Activated naive CD8-positive, alpha-beta T cell treated with anti-CD3 and anti-CD28 coated beads, Interleukin-2, amount 10 ng/mL, durations not matched to agents 7 days and 5 days (primary cell): ENCODE measurements around the gene PPM1H. TPM values are rescaled to one million over a fixed set of nuclear protein-coding genes. Genes with fewer than 3 reads are reported as not detected.
A peak's percentile ranks its signal among the peaks of the same experiment; 100 is the strongest.
"Not testable (repeated sequence)": the region's sequence is repeated elsewhere in the genome, so short reads cannot be mapped to it uniquely, and the experiment has no call there.

Source experiments
- ATAC-seq: fragments of 150-1000 bp; cut with Tn5 transposase; one replicate; pipeline ENCODE4 v1.10.0; 2021; ENCODE audit warnings: low read depth, moderate library complexity
- POLR2A ChIA-PET: fragments of 350-600 bp; sonication (Branson Sonifier 250); formaldehyde crosslinking; loops from one replicate; lab custom pipeline; 2021; ENCODE audit warnings: antibody characterized with exemption; lab: Charles Lee
- DNase-seq: peaks from one replicate; pipeline ENCODE4 v3.0.0; 2021
- H3K27ac Mint-ChIP-seq: one replicate; pipeline ENCODE4 v1.8.0; 2022; ENCODE audit warnings: mild to moderate bottlenecking, mixed read lengths
- H3K27me3 Mint-ChIP-seq: one replicate; pipeline ENCODE4 v1.8.0; 2022; ENCODE audit warnings: mild to moderate bottlenecking, moderate library complexity, mixed read lengths
- H3K36me3 Mint-ChIP-seq: one replicate; pipeline ENCODE4 v1.8.0; 2021; ENCODE audit warnings: mild to moderate bottlenecking, mixed read lengths
- H3K4me1 Mint-ChIP-seq: one replicate; pipeline ENCODE4 v1.8.0; 2021; ENCODE audit warnings: mixed read lengths
- H3K4me3 Mint-ChIP-seq: one replicate; pipeline ENCODE4 v1.8.0; 2022; ENCODE audit warnings: mild to moderate bottlenecking, moderate library complexity, mixed read lengths
- H3K9me3 Mint-ChIP-seq: one replicate; pipeline ENCODE4 v1.8.0; 2021; ENCODE audit warnings: mixed read lengths
- total RNA-seq, 2 experiments: library from RNA; stranded (reverse); gene quantifications; one replicate each; pipeline ENCODE4 v1.2.3, GENCODE V29; 2021

Gene PPM1H
- total RNA-seq, 2 experiments from 2014 or later, result 0.06 TPM; not detected in 1

DNA sequence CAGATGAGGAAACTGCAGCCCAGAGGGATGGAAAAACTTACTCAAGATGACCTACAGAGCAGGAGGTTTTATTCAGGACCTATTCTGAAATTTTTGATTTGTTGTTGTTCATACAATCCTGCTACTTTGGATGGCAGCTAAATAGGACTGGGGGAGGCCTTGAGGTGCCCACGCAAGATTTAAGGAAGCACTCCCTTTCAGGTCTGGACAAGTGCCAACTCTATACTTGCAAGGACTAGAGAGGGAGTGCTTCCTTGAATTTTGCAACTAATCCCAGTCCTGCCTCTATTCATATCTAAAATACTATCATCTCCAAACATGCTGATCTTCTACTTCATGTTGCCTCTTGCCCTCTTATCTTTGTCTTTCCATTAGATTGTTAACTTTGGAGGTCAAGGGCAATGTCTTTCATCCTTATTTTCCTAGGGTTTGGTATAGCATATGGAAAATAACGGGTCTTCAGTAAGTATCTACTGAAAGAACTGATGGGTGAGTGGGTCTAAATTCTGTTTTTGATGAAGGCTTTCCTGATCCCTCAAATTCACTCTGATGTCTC lies 28.6 kb upstream of the PPM1H start:
- POLR2A ChIA-PET, result no interaction called here
- H3K27me3 Mint-ChIP-seq, result no peaks in the 10 kb centered on the region
- H3K9me3 Mint-ChIP-seq, result peaks cover 2% of the 10 kb centered on the region
- no peak overlapping the region for H3K27ac Mint-ChIP-seq
- no peak for DNase-seq
- no peaks in the 10 kb centered on the region for H3K36me3 Mint-ChIP-seq
- no peak overlapping the region for H3K4me3 Mint-ChIP-seq
- no peaks in the 10 kb centered on the region for H3K4me1 Mint-ChIP-seq
- ATAC-seq, result no peak

DNA sequence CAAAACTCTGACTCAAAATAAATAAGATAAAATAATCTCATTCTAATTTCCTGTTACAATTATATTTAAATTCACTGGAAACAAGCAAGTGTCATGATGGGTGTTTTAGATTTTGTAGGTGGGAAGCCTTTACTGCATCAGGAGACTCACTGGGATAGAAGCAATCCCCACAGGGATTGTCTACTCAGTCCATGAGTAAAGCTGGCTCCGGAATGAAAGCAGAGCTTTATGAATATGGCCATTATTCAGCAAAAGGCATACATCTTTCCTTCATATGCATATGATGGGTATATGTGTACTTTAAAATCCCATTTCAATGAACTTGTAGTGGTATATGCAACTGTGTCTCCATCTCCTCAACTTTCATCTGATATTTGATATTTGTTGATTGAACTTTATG lies 25.4 kb upstream of the PPM1H start:
- Mint-ChIP-seq H3K9me3 (peaks cover 2% of the 10 kb centered on the region), H3K4me3 (no peak overlapping the region), H3K36me3 (no peaks in the 10 kb centered on the region), H3K4me1 (no peaks in the 10 kb centered on the region), H3K27me3 (no peaks in the 10 kb centered on the region), H3K27ac (no peak overlapping the region)
- DNase-seq, result no peak
- ATAC-seq, result no peak
- POLR2A ChIA-PET, result interaction anchor here (0.6 kb wide), 1 partner anchor 839 kb away, joined by 9 read pairs; no protein-coding TSS in a partner anchor

DNA sequence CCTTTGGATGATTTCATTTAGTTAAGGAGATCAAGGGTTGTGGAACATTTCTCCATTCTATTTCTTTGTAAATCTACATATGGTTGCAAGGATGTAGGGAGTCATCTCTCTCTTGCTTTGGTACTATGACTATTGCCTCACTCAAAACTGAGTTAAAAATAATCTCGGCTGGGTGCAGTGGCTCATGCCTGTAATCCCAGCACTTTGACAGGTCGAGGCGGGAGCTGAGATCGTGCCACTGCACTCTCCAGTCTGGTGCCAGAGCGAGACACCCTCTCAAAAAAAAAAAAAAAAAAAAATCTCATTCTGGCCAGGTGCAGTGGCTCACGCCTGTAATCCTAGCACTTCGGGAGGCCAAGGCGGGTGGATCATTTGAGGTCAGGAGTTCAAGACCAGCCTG lies 24.8 kb upstream of the PPM1H start:
- no peak overlapping the region for H3K27ac Mint-ChIP-seq
- H3K4me1 Mint-ChIP-seq, result no peaks in the 10 kb centered on the region
- POLR2A ChIA-PET, result interaction anchor here (0.6 kb wide), 1 partner anchor 839 kb away, joined by 9 read pairs; no protein-coding TSS in a partner anchor

DNA sequence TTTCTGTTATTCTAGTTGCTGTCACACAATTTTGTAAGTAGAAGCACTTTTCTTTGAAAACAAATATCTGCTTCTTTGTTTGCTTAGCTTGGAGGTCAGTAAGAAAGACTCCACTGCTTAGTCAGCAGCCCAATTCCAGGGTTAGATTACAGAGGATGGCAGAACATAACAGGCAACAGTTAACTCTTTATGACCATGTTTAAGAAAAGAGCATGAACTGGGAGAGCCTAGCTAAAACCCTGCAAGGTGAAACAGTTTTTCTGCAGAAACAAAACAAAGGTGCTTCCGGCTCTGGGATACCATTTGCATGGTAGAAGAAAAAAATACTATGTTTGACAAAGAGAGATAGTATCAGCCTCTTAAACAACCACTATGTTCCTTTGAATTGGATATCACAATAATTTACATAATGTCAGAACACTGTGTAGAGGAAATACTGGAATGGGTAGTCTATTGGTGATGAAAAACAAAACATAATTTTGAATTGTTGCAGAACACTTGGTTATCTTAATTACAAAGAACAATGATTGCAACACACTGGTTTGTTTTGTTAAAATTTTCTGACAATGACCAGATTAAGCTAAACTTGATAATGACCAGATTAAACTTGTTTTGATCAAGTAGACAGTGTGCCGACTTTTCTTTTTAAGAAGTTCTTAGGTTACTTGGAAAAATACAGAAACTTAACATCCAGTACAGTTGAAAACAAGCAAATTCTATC lies 22.4 kb upstream of the PPM1H start:
- Mint-ChIP-seq H3K4me1 (no peaks in the 10 kb centered on the region), H3K27ac (no peak overlapping the region), H3K27me3 (no peaks in the 10 kb centered on the region), H3K9me3 (peaks cover 2% of the 10 kb centered on the region), H3K36me3 (no peaks in the 10 kb centered on the region), H3K4me3 (no peak overlapping the region)
- ATAC-seq, result no peak
- DNase-seq, result no peak
- POLR2A ChIA-PET, result no interaction called here

More for the DNA sequence above, 24.8 kb upstream of the PPM1H start:
- DNase-seq (no peak), ATAC-seq (no peak)
- Mint-ChIP-seq H3K27me3 (no peaks in the 10 kb centered on the region), H3K36me3 (no peaks in the 10 kb centered on the region), H3K9me3 (peaks cover 2% of the 10 kb centered on the region), H3K4me3 (no peak overlapping the region)

DNA sequence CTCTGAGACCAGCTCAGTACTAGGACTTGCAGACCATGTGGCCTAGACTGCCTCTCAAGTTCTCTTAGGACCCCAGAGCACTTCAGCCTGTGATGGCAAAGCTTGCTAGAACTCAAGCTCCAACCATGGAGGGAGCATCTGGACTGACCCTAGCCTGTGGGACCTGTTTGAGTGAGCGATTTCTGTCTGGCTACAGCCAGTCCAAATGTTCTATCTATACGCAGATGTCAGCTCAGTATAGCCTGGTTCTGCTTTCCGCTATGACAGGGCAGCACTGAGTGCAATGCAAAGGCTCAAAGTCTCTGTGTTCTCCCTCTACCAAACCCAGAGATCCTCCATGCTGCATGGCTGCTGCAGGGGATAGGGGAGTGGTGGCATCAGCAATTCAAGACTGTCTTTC lies 20.7 kb upstream of the PPM1H start:
- H3K27ac Mint-ChIP-seq, result no peak overlapping the region
- peaks cover 3% of the 10 kb centered on the region for H3K27me3 Mint-ChIP-seq
- POLR2A ChIA-PET, result no interaction called here
- H3K4me1 Mint-ChIP-seq, result no peaks in the 10 kb centered on the region
- ATAC-seq (no peak), DNase-seq (no peak)
- peaks cover 1% of the 10 kb centered on the region for H3K9me3 Mint-ChIP-seq
- H3K36me3 Mint-ChIP-seq, result no peaks in the 10 kb centered on the region
- H3K4me3 Mint-ChIP-seq, result no peak overlapping the region

DNA sequence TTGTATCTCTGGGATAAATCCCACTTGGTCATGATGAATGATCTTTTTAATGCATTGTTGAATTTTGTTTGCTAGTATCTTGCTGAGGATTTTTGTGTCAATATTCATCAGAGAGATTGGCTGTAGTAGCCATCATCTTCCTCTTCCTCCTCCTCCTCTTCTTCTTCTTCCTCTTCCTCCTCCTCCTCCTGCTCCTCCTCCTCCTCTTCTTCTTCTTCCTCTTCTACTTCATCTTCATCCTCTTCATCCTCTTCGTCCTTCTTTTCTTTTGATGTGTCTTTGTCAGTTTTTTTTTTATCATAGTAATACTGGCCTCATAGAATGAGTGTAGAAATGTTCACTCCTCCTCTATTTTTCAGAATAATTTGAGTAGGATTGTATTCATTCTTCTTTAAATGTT lies 15.4 kb upstream of the PPM1H start:
- peaks cover 7% of the 10 kb centered on the region for H3K27me3 Mint-ChIP-seq

DNA sequence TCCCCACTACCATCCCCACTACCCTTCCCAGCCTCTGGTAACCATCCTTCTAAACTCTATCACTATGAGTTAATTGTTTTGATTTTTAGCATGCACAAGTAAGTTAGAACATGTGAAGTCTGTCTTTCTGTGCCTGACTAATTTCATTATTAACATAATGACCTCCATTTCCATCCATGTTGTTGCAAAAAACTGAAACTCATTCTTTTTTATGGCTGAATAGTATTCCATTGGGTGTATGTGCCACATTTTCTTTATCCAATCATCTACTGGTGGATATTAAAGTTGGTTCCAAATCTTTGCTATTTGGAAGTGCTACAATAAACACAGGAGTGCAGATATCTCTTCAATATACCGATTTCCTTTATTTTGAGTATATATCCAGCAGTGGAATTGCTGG lies 13.2 kb upstream of the PPM1H start:
- no peaks in the 10 kb centered on the region for H3K36me3 Mint-ChIP-seq
- peaks cover 1% of the 10 kb centered on the region for H3K9me3 Mint-ChIP-seq
- peaks cover 10% of the 10 kb centered on the region for H3K27me3 Mint-ChIP-seq
- ATAC-seq (no peak), DNase-seq (no peak)
- POLR2A ChIA-PET, result no interaction called here
- no peak overlapping the region for H3K4me3 Mint-ChIP-seq
- H3K4me1 Mint-ChIP-seq, result no peaks in the 10 kb centered on the region
- no peak overlapping the region for H3K27ac Mint-ChIP-seq

More for the DNA sequence above, 15.4 kb upstream of the PPM1H start:
- ATAC-seq, result no peak
- DNase-seq, result no peak
- Mint-ChIP-seq H3K36me3 (no peaks in the 10 kb centered on the region), H3K4me3 (no peak overlapping the region), H3K4me1 (no peaks in the 10 kb centered on the region), H3K27ac (no peak overlapping the region), H3K9me3 (peaks cover 1% of the 10 kb centered on the region)
- POLR2A ChIA-PET, result no interaction called here

DNA sequence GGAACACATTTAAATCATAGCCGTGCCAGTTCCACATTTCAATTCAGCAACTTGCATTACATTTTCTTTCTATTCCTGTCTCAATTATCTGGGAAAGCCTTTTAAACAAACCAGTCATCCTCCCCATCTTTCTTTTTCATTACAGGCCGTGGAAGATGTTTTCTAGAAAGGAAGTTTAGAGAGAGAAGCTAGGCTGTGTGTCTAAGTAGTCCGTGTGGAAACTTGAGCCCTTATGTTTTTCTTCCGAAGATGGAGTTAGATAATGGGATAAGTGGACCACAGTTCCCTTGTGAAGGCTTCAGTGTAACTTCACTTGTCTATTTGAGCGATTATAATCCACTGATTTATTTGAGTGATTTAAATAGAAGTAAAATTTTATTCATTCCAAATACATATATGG lies 12.4 kb upstream of the PPM1H start:
- no peak for ATAC-seq
- H3K4me1 Mint-ChIP-seq, result no peaks in the 10 kb centered on the region
- H3K27me3 Mint-ChIP-seq, result peaks cover 14% of the 10 kb centered on the region
- POLR2A ChIA-PET, result no interaction called here
- H3K4me3 Mint-ChIP-seq, result no peak overlapping the region
- peaks cover 1% of the 10 kb centered on the region for H3K9me3 Mint-ChIP-seq
- no peak for DNase-seq
- H3K36me3 Mint-ChIP-seq, result no peaks in the 10 kb centered on the region
- H3K27ac Mint-ChIP-seq, result no peak overlapping the region

DNA sequence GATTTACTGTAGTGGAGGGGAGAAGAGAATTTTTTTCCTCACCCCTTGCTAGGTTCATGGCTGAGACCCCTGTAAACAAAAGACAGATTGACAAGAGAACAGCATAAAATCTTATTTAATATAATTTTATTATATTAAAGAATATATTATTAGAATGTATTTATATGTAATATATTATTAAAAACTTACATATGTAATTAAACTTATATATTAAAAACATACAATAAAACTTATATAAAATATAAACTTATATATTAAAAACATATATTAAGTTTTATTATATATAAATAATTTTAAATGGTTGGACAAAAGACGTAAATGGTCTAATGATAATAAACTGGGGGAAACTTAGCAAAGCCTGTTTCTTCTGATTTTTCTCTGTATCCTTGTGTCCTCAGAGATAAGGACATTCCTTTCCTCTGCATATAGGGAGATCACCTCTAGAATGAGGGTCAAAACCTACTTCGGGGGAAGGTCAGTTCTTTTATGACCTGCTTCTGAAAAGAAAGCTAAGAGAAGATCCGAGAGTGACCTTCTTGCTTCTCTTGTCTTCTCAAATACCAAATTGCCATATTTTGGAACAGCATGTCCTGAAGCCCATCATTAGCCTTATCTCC lies 8.9 kb upstream of the PPM1H start:
- Mint-ChIP-seq H3K27ac (no peak overlapping the region), H3K9me3 (no peaks in the 10 kb centered on the region), H3K4me3 (no peak overlapping the region), H3K27me3 (peaks cover 13% of the 10 kb centered on the region), H3K36me3 (no peaks in the 10 kb centered on the region), H3K4me1 (no peaks in the 10 kb centered on the region)
- POLR2A ChIA-PET, result no interaction called here
- ATAC-seq (no peak), DNase-seq (no peak)

DNA sequence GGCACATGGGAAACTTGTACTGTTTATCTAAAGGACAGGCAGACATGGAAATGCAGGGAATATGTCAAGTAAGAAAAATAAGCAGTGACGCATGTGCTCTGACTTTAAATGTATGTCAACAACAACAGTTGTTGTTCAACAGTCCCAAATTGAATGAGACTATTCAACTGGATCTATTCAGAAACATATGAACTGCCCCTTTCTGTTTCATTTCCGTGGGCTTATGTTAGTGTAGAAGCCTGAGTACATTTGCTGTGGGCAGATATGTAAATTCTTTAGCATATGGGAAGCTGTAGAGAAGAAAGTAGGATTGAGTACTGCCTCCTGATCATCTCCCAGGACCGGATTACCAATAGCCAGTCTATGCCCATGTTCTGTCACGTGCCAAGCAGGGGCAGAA lies 7.4 kb upstream of the PPM1H start:
- ATAC-seq, H3K36me3 Mint-ChIP-seq, H3K4me3 Mint-ChIP-seq, POLR2A ChIA-PET, H3K9me3 Mint-ChIP-seq, DNase-seq, H3K27ac Mint-ChIP-seq, H3K4me1 Mint-ChIP-seq: not testable (repeated sequence)
- peaks cover 16% of the 10 kb centered on the region for H3K27me3 Mint-ChIP-seq

DNA sequence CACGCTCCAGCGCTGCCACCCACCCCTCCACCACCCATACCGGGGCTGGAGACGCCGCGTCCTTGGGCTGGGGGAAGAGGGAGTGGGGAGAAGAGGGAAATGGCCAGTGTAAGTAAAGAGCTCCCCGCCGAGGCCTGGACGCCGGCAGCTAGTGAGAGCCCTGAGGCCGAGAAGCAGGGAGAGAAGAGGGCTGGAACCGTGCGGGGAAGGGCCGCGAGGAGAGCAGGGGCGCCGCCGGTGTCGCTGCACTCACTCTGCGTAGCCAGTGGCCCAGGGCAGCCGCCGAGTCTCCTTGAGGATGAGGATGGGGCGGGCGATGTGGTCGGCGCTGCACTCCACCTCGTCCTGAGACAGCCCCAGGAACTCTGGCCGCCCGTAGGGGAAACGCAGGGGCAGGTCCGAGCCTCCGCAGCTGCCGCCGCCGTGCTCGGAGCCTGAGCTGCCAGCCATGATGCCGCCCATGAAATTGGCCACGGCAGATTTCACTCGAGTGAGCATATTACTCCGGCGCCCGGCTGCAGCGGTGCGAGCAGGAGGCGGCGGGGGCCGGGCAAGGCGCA lies 631 bp downstream of the PPM1H start:
- peaks cover 63% of the 10 kb centered on the region for H3K27me3 Mint-ChIP-seq
- peak; percentile 58 for ATAC-seq

DNA sequence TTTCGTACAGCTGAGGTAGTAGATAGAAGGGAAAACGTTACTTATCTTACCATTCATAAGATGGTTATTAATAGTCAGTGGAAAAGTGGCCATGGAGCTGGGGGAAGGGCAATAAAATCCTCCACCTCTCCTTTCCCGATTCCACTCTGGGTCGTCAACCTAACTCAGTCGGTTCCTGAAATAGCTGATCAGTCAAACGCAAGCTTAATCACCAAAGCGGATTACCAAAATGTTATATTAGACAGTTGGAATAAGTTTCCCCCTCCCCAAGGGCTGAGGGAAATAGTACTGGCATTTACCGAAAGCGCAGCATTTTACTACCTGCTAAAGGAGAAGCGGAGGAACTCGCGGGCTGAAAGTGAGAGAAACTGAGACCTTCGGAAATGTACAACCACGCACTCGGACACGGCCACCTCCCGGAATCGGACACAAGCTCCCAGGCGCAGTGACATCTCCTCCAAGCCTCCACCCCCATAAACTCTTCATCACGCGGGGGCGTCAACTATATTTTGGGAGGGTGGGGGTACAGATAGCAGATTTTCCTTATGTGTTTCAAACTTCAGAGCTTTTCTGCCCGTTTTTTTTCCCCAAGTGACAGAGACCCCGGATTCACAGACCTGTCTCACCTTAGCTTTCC lies 1.2 kb downstream of the PPM1H start:
- peaks cover 68% of the 10 kb centered on the region for H3K27me3 Mint-ChIP-seq
- no peaks in the 10 kb centered on the region for H3K9me3 Mint-ChIP-seq

More for the DNA sequence above, 631 bp downstream of the PPM1H start:
- no peak overlapping the region for H3K27ac Mint-ChIP-seq
- H3K36me3 Mint-ChIP-seq, result peaks cover 1% of the 10 kb centered on the region
- POLR2A ChIA-PET, result no interaction called here
- H3K4me1 Mint-ChIP-seq, result peaks cover 11% of the 10 kb centered on the region
- H3K4me3 Mint-ChIP-seq, result peak overlapping the region; percentile 77
- H3K9me3 Mint-ChIP-seq, result no peaks in the 10 kb centered on the region
- peak; percentile 27 for DNase-seq

DNA sequence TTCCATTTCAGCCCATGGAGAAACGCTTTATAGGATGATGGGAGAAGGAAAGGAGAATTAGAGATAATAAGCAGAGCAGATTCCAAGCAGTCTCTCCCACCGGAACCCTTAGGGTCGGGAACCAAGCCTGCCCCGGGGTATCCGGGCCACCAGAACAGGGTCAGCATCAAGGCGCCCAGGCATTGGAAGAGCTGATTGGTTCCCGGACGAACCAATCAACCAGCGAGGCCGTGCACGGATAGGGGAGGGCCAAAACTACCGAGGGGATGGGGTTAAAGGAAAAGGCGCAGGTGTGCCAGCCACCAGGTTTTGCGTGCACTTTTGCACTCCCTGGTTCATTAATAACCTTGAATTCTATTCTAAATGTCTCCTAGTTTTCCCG lies 1.7 kb downstream of the PPM1H start:
- DNase-seq, result no peak
- Mint-ChIP-seq H3K4me1 (peaks cover 11% of the 10 kb centered on the region), H3K27me3 (peaks cover 73% of the 10 kb centered on the region), H3K4me3 (peak overlapping the region; percentile 77), H3K9me3 (no peaks in the 10 kb centered on the region), H3K36me3 (peaks cover 1% of the 10 kb centered on the region), H3K27ac (no peak overlapping the region)
- POLR2A ChIA-PET, result no interaction called here
- ATAC-seq, result no peak

More for the DNA sequence above, 1.2 kb downstream of the PPM1H start:
- Mint-ChIP-seq H3K27ac (no peak overlapping the region), H3K36me3 (peaks cover 1% of the 10 kb centered on the region), H3K4me3 (peak overlapping the region; percentile 77), H3K4me1 (peaks cover 11% of the 10 kb centered on the region)
- ATAC-seq, result no peak
- peak; percentile 27 for DNase-seq
- POLR2A ChIA-PET, result no interaction called here
